Germinal center (tissue), 1 donor: ENCODE measurements around the gene FRMPD4.

Experiments used
- DNase-seq: peaks from one replicate; pipeline ENCODE4 v3.0.0; 2012; ENCODE audit warnings: mixed read lengths, low spot score

Gene FRMPD4

DNA sequence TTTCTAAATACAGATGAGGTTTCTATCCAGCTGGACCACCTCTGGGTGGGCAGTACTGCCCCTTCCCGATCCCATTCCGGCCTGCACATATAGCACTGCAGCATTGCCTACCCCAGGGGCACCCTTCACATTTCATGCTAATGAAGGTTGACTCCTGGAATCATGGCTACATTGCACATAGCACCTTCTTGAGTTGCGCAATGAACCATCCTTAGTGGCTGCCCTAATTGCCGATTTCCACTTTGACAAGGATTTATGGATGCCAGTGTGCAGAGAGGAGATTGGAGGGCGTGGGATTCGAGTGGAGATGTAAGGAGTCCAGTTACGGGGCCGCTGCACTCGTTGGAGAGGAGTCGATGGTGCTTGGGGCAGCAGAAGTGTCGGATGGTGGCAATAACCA is 229.0 kb downstream of the FRMPD4 start:
- DNase-seq: no peak

DNA sequence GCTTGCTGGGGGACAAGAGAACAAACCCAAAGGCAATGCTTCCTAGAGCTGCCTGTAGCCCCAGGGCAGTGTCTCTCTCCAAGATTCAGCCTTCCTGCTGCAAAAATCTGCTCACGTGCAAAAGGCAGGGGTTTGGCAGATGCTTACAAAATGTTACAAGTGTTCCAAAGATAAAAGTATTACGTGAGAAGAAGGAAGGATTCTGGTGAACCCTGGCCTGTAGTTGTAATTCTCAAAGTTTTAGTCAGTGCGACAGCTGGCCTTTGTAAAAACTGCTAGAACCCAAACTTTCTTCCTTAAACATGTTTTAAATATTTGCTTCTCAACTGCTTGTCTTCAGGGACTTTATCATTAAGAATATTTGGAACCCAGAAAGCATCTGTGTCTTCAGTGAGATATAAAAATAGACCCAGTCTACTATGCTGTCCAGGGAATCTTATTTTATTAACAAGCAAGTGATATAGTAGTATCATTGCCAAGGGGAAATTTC is 232.3 kb downstream of the FRMPD4 start:
- no peak for DNase-seq

DNA sequence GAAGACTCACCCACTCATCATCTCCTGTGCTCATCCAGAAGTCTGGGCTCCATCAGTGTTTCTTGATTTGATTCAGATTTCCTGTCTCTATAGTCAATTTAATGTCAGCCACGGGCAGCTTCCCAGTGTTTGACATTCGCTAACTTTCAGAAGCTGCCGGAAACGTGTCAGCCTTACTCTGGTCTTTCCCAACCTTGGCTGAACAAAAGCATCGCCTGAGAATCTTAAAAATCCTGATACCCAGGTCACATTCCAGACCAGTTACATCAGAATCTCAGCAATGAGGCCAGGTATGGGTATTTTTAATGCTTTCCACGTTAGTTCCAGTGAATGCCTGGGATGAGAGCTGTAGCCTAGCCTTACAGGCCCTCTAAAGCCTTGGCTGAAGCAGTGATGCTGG is 233.8 kb downstream of the FRMPD4 start:
- DNase-seq: no peak

DNA sequence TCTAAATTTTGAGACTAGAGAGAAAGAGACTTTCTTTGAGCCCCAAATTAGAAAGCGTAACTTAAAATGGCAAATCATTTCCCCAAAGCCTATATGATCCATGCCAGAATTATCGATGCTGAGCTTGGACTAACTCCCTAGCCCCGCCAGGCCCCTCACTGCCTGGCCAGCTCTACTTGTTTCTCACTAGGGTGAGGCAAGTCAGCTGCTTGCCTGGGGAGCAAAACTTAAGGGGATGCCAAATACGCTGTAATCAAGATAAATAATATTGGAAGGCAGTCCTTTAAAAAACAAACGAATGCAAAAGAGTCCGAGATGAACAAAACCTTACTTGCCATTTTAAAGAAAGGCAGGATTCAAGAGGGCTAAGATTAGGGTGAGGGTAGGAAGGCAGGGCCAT is 236.0 kb downstream of the FRMPD4 start:
- no peak for DNase-seq

DNA sequence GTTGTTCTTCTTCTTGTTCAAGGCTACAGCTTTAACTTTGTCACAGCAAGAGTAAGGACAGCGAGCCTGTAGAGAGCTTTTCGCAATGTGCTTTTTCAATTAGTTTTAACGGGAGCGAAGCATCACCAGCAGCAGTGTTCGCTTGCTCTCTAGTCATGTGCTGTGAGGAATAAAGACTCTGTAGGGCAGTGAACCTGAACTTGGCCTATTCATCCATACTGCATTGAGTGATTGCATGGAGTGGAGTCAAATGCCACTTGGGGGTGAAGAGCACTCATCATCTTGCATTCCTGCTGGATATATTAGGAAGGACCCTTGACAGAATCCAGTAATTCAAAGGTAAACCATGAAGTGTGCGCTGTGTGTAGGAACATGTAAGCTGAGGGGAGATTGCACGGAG is 240.0 kb downstream of the FRMPD4 start:
- no peak for DNase-seq

DNA sequence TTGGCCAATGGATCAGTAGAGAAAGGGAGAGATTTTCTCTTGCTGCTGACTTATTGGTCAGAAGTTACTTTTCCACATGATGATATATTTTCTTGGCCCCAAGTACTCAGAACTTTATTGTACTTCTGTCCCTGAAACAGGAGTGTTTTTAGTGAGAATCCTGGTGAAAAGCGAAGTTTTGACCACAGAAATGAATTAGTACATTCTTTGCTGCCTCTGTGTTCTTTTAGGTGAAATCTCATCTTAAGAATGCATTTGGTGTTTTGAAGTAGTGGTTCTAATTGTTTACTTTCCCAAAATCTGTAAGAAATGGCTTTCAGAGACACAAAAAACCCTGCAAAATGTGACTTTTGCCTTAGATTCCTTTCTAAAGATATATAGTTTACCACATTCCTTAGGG is 240.4 kb downstream of the FRMPD4 start:
- DNase-seq: no peak

DNA sequence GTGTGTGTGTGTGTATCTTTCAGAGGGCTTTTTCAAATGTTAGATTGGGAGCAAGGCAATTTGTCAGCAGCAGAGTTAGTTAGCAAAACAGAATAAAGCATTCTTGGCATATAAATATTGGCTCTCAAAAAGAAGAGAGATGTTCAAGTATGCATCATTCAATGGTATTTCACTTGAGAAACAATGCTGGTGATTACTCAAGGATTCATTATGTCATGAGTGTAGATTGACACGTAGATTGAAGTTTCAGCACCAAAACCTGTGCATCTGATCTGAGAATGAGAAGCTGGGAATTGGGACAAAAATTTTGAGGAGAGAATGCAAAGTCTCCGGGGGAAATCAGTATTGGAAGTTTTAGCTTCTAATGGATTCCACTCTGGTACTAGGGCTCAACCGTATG is 241.4 kb downstream of the FRMPD4 start:
- DNase-seq: no peak

- no peak for DNase-seq
Measured at GRCh38 chrX:12383196-12383595, 244.9 kb downstream of the FRMPD4 start.

GRCh38 chrX:12390301-12390700 is 252.0 kb downstream of the FRMPD4 start:
- DNase-seq: no peak

- DNase-seq: no peak
Measured at GRCh38 chrX:12396584-12396983, 258.3 kb downstream of the FRMPD4 start.

DNA sequence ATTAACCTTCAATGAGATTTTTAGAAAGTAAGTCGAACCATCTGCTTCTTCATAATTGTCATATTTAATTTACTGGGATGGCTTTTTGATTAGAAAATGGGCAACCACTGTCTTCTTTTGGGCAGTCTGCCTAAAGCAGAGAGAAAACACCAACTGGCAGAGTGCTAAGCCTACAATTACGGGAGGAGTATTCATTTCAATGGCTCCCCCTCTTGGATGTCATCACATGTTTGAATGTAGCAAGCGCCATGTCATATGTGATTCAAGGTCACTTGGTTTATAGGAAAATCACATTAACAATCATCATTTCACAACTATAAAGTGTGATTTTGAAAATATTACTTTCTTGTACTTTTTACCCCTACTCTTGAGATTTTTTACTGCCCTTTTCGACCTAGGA is 261.9 kb downstream of the FRMPD4 start:
- no peak for DNase-seq

DNA sequence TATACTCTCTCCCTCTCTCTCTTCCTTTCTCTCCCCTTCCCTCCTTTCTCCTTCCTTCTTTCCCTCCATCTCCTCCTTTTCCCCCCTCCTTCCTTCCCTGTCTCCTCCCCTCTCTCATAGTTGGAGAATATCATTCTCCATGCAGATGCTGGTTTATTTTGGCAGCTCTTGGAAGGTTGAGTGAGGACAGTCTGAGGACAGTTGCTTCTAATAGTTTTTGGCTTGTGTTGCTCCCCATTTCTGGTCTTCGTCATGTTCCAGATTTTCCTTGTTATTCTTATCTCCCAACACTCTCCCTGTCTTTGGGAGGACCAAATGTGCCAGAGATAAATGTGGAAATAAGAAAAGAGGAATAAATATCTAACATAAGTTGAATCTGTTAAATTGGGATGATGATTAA is 263.0 kb downstream of the FRMPD4 start:
- DNase-seq: no peak

DNA sequence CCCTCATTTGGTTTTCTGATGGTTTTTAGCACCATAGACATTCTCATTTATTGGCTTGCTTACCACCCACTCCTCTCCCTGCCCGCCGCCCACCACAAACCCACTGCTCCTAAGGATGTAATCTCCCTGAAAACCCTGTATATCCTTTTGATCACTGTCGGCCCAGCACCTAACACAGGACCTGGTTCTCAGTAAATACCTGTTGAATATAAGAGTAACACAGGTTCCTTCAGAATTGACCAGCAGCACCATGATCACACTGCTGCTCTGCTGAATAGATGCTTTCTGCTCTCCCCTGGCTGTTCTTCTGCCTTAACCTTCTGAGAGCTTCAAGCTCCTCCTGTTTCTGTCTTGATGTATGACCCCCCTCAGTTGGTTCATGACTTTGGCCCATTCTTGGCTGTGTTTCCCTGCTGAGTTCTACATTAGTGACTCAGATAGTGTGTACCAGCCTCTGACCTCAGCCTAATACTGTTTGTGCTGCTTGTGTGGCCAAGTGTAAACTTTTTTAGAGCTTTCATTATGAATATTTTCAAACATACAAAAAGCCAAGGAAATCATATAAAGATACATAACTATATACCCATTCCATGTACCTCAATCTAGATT is 265.3 kb downstream of the FRMPD4 start:
- no peak for DNase-seq

DNA sequence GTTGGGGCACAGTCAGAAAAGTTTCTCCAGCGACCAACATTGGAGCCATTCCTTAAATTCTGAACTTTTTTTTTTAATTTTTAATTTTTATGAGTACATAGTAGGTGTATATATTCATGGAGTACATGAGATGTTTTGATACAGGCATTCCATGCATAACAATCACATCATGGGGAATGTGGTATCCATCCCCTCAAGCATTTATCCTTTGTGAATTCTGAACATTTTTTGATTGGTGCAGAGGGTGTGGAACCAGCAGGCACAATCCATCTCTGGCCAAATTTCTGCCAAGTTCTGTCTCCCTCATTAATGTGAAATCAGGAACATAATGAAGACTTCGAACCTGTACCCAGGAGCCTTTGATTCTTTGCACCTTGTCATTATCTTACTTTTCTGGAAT is 267.0 kb downstream of the FRMPD4 start:
- DNase-seq: no peak

DNA sequence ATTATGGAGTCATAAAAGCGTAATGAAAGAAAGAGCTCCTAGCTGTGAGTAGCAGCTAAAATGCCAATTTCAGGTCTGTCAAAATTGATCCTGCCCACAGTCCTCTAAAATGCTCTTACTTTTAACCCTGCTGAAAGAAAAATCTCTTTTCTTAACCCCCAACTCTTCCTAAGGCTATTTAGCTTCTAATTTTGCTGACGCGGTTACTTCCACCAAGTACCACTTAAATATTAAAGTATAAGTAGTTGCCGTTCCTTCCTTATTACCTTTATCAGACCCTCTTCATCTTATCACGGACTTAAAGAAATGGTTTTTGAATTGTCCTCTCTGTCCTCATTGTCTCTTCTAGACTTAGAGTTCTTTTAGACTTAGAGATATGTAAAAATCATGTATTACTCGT is 272.2 kb downstream of the FRMPD4 start:
- DNase-seq: no peak

- DNase-seq: no peak
Measured at GRCh38 chrX:12411831-12412230, 273.6 kb downstream of the FRMPD4 start.

GRCh38 chrX:12412561-12412960 is 274.3 kb downstream of the FRMPD4 start:
- DNase-seq: no peak

- no peak for DNase-seq
Measured at GRCh38 chrX:12419591-12419990, 281.3 kb downstream of the FRMPD4 start.

- DNase-seq: no peak
Measured at GRCh38 chrX:12421918-12422317, 283.6 kb downstream of the FRMPD4 start.

DNA sequence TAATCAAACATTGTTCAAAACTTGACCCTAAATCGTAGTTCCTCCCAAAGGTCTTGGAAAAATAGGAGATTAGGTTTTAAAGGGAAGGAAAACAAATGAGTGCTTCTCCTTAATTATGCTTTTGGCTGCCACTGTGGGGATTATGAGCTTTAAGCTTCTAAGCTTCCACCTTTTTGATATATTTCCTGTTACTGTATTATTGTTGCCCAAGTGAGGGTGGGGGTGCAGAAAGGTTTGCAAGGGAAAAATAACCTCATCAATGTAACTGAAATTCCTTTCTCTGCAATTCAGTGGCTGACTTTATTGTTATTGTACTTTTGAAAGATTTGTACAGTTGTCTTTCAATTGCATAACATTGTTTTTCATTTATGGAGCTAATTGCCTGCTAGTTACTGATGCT is 285.1 kb downstream of the FRMPD4 start:
- no peak for DNase-seq

GRCh38 chrX:12425496-12425895 is 287.2 kb downstream of the FRMPD4 start:
- no peak for DNase-seq

DNA sequence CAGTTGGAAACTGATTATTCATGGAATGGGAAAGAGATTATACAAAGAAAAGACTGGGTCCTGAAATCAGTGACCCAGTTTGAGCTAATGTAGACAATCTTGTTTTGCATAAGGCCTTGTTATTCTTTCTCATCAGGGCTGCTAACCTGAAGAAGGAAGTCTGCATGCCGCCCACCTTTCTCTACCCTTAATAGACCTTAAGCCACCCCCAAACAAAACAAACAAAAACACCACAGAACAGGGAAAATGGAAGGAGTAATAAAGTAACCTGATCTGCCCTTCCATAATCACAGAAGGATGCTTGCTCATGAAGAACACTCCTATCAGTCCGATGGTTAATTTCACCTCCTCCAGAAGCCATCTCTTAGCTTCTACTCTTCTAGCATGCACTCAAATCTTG is 288.1 kb downstream of the FRMPD4 start:
- no peak for DNase-seq

DNA sequence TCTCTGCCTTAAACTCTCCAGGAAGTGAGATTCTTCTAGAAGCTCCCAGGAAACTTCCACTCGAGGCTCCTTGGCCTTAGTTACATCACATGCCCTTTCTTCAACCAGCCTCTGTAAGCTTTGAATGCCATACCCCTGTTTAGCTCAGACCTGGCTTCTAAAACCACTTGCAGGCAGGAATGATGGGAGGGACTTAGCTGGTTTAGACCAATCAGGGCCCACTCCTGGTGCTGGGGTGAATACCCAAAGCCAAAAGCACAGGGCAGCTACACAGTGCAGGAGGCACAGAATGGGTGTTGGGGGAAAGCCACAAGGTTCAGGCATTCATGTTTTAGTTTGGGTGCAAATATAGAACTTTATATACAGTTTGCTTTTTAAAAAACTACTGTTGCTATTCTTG is 296.2 kb downstream of the FRMPD4 start:
- no peak for DNase-seq

- no peak for DNase-seq
Measured at GRCh38 chrX:12439416-12439815, 301.1 kb downstream of the FRMPD4 start.

DNA sequence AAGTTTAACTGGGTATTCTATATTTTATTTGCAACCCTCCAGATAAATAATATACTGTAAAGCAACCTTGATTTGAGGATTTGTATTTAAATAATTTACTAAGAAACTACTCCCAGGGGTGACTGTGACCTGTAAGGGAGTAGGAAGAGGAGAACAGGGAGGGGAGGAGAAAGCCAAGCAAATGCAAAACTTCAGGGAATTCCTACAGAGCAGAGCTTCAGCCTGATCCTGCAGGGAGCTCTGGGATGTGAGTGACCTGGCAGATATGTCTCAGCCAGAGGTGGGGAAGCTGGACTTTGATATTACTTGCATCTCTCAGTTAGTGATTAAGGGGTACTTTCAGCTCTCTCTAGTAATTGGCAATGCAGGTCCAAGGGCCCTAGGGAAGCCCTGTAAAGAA is 302.0 kb downstream of the FRMPD4 start:
- no peak for DNase-seq
